Neural progenitor cell (in vitro differentiated cells): ENCODE measurements around the gene ITPR3.

ENCODE experiments used
- CTCF ChIP-seq: fragments of 200-600 bp; sonication (generic); IDR thresholded peaks from 2 replicates; pipeline ENCODE4 v1.5.1; 2017; ENCODE audit warnings: antibody characterized with exemption, mild to moderate bottlenecking
- EZH2 ChIP-seq: fragments of 200-600 bp; sonication (generic); IDR thresholded peaks from 2 replicates; pipeline ENCODE4 v1.6.1; 2017; ENCODE audit warnings: antibody characterized with exemption, mild to moderate bottlenecking, moderate library complexity
- EZH2phosphoT487 ChIP-seq: fragments of 200-600 bp; sonication (generic); IDR thresholded peaks from 2 replicates; pipeline ENCODE4 v1.6.1; 2017; ENCODE audit warnings: antibody characterized with exemption

DNA sequence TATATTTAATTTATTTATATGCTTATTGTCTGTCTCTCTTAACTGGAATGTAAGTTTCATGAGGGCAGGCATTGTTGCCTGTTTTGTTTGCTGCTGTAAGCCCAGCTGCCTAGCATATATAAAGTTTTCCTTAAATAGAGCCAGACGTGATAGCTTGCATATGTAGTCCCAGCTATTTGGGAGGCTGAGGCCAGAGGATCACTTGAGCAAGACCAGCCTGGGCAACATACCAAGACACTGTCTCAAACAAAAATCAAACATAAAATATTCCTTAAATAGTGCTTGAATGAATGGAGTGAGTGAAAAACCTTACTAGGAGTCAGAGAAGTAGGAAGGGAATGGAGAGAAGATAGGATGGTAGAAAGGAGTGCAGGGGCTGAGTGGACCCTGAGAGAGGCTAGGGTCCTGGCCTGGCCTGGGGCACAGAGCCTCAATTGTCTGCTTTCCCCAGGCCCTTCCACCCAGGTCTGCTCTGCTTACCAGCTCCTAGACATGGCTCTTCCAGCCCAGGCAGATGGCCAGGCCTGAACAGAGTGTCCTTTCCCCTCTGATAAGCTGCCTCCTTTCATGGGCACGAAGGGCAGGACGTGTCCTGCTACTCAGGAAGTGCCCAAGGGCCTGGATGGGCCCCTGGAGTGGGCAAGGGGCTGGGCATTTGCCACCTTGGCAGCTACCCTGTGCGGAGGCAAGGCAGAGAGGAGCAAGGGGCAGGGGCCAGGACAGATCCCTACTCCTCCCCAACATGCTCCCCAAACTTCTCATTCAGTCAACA is 23.4 kb upstream of the ITPR3 start:
- no peak for TF ChIP-seq EZH2
- no peak for TF ChIP-seq CTCF
- no peak for TF ChIP-seq EZH2phosphoT487
